GM18502 (cell line): Measurements from ENCODE around the gene SHROOM3.

ENCODE experiments used
- ATAC-seq: cut with Tn5 transposase; IDR thresholded peaks from one replicate; pipeline ENCODE4 v1.9.1; 2021; ENCODE audit warnings: mild to moderate bottlenecking; ENCODE audit not compliant: unreplicated experiment, poor library complexity

Gene SHROOM3

DNA sequence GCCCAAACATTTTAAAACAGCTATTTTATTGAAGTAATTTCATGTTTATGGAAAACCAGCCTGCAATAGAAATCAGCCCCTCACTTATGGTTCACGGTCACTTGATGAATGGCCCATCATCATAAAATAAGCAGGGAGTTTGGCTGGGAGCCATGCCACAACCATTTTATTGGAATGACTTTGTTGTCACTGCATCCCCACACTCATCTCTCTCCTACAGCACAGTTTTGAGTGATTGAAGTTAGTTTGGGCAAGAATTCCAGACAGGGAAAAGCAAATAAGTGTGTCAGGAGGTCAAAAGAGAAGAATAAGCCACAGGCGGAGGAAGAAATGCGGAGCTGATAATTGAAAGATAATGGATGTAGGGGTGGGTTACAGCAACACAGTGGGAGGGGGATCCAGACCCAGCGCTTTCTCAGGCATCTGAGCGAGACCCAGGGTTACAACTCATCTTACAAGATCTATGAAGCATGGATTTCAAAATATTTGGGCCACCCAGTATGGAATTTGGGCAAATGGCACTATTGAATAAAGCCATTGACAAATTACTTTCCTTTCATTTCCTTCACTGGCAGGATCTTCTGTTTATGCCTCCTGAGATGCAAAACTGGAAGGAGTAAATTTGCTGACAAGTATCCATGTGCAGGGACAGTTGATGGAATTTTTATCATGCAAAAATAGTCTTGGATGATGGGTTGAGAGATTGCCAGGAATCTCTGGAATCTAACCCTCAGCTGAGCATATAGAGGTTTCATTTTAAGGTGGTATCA lies 100.8 kb downstream of the SHROOM3 start:
- no peak for ATAC-seq

DNA sequence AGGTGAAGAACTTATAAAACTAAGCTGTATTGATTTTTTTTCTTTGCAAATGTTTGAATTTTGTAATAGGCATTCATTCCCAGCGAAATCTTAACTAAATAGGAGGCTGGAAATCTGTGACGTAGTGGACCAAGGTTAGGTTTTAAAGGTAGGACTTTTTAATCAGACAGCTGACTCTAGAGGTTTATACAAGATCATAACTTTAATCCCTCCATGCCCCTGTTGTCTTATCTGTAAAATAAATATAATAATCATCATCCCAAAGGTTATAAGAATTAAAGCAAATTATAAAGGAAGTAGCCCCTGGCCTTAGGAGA lies 101.3 kb downstream of the SHROOM3 start:
- no peak for ATAC-seq

DNA sequence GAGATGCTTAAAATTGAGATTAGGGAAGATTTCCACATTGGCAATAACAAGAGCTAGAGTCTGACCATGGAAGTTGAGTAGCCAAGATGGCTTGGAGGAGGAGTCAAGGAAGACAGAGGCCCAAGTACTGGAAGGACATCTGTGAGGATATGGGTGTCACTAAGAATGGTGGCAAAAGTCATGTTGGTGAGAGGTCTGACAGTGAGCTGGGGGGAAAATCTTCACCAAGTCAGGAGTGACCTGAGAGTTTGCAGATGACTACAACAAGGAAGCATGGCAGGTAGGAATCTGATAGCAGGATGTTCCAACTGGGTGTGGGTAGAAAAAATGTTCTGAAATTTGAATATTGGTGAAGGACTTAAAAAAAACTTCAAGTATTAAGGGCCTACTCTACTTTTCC lies 103.3 kb downstream of the SHROOM3 start:
- ATAC-seq, result no peak

DNA sequence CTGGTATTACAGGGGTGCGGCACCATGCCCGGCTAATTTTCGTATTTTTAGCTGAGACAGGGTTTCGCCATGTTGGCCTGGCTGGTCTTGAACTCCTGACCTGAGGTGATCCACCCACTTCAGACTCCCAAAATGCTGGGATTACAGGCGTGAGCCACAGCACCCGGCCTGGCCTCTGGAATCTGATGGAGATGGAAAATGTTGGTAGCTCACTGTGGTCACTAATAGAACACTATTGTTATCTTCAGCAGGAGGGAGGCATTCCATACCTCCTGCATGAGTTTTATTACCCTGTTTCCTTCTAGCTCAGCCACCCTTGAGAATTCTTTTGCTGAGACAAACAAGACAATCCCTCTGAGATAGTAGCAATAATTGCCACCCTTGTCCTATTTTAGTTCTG lies 105.0 kb downstream of the SHROOM3 start:
- no peak for ATAC-seq

DNA sequence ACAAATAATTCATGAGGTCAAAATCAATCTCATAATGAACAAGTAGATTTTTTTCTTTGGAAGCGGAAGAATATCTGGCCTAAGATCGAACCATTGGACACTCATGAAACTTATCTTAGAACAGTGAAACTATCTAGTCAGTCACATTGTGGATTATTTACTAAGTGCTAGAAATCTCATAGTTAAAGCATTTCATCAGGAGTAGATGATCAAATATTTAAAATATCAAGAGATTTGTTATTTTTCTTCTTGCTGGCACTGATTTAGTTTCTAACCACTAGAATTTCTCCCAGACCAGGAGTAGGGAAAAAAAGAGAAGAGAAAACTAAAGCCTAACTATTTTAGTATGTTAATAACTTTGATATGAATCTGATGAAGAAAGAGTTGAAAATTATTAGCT lies 105.5 kb downstream of the SHROOM3 start:
- no peak for ATAC-seq

DNA sequence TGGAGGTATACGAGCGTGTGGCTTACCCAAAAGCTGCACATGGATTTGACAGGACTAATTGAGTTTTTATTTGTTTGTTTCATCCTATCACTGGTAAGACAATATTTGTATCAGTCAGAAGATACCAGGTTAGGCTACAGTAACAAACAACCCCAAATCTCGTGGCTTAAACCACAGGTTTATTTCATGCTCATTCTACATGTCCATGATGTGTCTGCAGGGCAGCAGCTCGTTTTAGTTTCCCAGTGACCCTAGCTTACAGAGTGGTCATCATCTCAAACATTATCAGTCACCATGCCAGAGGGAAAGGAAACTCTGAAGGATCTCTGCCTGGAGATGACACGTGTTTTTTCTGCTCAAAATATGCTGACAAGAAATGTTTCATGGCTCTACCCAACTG lies 108.3 kb downstream of the SHROOM3 start:
- no peak for ATAC-seq

DNA sequence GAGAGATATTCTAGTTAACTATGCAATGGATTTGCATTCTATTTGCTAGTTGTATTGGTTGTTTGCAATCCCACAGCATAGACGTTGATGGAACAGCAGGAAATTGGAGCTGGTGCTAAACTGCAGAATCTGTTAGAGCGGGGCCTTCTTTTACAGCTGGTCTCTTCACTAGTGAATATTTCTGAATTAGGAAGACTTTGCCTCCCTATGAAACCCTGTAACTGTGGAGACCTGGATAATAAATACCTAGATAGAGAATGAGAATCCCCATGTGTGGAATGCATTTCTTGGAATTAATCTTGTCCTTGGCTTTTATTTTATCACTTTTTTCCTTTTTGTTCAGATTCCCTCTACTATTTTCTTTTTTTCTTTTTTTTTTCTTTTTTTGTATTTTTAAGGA lies 109.7 kb downstream of the SHROOM3 start:
- ATAC-seq, result no peak

DNA sequence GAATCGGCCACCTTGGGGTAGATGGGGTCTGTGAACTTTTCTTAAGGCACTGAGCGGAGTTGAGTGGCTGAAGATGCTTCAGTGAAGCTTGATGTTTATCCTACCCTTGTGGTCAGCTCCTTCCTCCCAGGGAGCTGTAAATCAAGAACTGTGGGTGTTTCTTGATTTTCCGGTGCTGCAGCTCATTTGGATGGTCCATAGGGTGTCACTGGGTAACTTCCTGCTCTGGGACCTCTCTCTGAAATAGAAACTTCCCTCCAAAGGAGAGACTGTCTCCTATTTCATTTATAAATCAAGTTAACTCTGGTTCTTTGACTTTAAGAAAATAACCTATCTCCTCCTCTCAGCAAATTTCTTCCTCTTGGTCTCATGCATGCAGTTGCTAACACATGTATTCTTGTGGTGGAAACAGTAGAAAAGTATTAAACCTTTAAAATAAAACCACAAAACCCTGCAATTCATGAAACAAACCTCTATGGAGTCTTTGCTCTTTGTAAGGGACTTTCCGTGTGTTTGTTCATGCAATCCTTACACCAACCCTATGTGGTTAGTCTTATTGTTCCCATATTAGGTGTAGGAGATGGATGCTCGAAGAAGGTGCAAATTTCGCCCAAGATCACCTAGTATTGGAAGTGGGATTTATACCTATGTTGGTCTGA lies 110.3 kb downstream of the SHROOM3 start:
- no peak for ATAC-seq

DNA sequence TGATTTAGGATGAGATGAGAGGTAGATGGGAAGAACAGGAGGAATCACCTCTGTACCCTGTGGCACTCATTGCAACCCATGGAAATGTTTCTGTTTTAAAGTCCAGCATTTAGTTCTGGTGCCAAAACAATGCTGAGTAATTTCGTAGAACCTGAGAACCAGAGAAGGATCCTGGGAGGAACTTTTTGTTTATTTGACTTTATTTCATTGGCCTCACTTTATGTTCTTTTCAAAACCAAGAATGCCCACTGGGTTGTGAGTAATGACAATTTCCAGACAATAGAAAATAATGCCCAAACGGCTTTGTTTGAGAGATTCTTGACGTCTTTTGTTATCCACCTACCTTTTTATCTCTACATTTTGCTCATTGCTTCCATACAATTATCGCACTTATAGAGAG lies 111.3 kb downstream of the SHROOM3 start:
- ATAC-seq, result no peak

DNA sequence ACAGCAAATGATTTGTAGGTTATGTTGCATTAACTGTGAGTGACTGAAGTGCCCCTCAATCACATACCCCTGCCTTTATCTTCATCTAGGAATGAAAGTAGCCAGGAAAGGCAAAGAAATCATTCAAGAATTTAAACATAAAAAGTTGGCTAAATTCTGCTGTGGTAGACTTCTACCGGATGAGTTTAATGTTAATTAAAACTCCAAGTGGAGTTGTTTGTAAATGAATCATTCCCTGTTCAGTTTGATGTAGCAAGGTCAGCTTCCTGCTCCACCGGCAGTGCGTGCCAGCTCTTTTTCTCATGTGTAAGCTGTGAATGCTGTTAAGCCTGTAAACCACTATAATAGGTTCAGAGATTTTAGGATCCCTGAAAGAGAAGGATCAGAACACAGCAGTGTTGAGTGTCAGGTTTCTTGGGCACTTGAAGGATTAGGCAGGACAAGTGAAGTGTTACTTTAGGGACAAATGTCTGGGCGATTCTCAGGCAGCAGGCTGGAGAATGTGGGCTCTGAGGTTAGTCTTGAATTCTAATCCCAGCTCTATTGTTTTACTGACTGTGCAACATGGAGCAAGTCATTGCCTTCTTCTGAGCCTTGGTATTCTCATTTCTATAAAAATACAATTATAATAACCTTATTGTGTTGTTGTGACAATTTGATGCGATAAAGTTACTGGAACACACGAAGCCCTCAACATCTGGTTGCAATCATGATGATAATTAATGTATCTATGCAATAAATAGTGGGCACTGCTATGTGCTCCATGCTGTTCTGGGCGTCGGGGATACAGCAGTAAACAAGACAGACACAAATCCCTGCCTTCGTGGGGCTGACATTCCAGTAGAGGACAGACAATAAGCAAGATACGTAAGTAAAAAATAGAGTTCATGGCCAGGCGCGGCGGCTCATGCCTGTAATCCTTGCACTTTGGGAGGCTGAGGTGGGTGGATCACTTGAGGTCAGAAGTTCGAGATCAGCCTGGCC lies 112.0 kb downstream of the SHROOM3 start:
- ATAC-seq, result no peak

DNA sequence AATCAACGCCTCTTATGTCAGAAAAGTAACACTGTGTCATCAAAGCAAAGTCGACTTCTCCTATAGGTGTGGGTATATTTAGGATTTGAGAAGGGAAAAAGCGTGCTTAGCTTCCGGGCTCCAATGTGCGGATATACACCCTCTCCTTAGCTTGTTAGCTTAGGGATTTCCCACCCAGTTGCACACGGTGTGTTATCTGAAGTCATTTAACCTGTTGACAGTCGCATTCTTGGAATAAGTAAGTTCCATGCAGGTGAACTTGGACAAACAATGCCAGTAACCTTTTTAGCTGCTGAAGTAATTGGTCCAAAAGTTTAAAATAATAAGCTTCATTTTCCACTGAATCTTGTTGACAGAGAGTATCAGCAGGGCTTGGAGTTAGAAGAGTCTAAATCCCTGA lies 113.7 kb downstream of the SHROOM3 start:
- no peak for ATAC-seq

DNA sequence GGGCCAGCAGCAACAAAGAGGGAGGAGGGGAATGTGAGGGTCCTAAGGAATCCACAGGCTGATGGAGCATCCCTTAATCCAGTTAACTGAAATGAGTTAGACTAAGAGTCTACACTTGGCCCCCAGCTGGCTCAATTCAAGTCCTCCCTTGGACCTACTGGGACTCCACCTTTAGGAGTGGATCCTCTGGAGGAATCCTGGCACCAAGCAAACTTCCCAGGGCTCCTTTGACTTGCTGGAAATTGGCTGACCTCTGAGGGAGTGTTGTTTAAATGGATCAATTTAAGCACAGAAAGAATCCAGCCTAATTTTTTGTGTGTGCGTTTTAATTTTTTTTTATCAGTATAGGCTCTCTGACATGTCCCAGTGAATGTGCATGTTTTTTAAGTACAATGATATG lies 114.7 kb downstream of the SHROOM3 start:
- no peak for ATAC-seq

DNA sequence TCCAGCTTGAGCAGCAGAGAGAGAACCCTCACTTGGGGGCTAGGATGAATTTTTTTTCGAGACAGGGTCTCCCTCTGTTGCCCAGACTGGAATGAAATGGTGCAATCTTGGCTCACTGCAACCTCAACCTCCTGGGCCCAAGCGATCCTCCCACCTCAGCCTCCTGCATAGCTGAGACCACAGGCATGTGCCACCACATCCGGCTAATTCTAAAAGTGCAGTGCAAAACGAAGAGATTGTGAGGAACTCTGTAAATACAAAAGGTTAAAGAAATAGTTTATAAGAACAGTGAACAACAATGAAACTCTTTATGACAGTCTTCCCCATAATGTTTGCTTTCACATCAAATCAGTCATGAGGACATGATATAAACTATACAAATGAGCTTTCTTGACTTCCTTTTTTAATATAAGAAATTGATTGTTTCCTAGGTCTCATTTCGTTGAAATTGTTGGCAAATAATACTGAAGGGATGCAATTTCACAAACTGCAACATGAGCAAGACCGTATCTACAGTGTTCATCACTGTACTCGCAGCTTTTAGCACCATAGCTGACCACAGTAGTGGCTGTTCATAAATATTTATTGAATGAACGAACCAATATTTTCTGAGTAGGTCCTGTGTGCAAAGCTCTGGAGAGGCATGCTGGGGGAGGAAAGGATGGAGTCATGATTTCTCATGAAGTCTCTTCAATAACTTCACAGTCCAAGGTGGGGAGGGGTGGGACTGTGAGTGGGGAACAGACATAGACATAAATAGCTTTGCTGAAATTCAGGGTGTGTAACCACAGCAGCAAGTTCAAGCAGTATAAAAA lies 116.1 kb downstream of the SHROOM3 start:
- ATAC-seq, result no peak

DNA sequence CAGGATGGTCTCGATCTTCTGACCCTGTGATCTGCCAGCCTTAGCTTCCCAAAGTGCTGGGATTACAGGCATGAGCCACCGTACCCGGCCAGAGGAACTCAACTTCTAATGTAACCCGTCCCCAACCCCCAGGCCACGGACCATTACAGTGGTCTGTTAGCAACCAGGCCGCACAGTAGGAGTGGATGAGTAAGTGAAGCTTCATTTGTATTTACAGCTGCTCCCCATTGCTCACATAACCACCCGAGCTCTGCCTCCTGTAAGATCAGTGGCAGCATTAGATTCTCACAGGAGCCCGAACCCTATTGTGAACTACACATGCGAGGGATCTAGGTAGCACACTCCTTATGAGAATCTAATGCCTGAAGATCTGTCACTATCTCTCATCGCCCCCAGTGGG lies 119.6 kb downstream of the SHROOM3 start:
- no peak for ATAC-seq

DNA sequence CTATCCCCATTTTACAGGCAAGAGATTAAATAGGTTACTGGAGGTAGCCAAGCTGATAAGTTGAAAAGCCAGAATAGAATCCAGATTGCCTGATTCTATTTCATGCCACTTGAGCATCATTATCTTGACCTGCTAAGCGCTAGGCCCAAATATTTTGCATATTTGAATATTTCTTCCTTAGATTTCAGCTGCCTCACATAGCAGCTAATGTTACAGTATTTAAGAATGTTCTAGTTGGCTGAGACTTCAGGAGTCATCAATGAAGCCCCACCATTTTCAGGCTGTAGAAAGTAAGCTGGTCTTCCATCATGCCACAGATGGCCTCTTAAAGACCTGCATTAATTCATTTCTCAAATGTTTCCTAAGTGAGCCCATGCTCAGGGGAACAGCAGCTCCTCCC lies 121.4 kb downstream of the SHROOM3 start:
- ATAC-seq, result no peak

DNA sequence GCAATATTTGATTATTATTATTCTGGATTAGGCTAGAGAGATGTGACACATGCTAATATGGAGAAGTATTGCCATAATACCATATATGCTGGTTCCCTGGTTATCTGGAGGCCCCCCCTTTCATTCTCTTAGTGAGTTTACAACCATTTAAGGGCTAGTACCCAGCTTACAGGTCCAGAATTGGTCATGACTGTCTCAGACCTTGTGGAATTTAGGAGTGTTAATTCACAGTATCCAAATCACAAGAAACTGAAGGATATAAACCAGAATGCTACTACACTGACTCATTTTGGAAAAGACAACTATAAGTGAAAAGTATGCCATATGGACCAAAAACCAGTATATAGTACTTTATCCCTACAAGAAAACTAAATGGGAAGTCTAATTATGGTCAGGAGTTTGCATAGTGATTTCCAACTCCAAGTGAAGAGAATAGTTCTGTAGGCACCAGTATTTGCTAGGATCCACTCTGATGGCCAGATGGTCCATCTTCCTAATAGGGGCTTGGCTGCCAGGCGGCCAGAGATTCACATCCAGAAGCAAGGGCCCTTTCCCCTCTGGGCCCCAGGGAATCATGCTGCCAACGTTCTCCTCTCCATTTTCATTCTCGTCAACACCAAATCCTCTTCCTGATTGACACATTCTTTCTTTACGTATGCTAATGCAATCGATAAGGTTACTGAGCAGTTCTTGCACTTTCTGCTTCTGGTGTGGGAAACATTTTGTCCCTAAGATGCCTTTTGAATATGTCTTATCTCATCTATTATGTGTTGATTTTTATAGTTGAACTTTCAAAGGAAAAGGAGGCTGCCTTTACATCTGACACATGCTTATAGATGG lies 123.6 kb downstream of the SHROOM3 start:
- ATAC-seq, result no peak

DNA sequence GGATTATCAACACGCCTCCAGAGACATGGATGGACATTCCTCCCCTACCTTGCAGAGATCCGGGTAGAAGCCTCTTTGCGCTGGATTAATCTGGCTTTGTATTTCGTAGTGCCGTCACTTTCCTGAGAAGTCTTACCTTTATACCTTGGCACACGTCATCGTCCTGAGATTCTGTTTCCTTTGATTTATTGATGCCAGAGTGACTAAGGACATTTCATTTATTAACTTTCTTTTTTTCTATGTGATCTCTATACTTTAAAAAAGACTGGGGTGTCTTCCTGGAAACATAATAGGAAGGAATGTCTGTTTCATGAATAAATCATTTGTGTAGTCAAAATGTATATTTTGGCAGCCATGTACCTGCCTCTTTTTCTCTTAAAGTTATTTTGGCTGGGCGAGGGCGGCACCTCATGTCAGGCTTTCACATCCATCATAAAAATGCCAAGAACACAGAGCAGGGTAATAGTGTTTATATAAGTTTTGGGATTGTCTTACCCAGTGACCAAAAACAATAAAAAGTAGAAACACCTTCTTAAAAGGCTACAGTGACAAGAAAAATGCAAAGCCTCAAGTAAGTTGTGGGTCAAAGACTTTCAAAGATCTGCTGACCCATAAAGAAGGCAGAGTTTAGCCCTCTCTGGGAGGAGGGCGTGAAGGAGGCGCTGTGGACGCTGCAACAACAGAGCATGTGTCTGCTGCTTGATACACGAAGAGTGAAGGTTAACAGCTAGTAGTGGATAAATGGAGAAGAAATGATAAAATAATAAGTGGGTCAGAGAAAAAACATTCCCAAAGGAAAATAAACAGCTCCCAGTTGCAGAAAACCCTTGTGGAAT lies 124.4 kb downstream of the SHROOM3 start:
- no peak for ATAC-seq

DNA sequence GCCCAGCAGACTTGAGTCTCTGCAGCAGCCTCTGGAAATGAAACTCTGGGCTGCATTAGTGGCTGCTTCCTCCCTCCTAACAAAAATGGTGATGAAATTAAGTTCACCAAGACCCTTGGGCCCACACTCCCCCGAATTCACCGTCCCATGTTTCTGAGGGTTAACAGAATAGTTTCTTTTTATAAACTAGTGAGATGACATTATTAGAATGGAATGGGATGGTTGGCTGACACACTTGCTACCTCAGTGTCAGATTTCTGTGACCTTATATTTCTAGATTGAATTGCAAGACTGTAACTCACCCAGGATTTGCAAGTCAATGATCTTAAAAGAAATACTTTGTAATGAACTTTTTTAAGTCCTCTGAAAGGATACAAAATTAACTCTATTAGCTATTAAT lies 127.1 kb downstream of the SHROOM3 start:
- no peak for ATAC-seq
